PC-9 (cell line): ENCODE data around the gene NANOS3.

Experiments used
- CTCF ChIP-seq: fragments of 200-600 bp; sonication (generic); conservative IDR thresholded peaks from 2 replicates; pipeline ENCODE4 v1.6.1; 2017; ENCODE audit warnings: mixed run types, antibody characterized with exemption, mild to moderate bottlenecking, moderate library complexity
- EZH2 ChIP-seq: fragments of 200-600 bp; sonication (generic); IDR thresholded peaks from 2 replicates; pipeline ENCODE4 v1.8.0; 2017; ENCODE audit warnings: antibody characterized with exemption, low read depth

GRCh38 chr19:13861714-13862531 lies 15.0 kb upstream of the NANOS3 start:
- peak; percentile 99 for TF ChIP-seq CTCF
- no peak for TF ChIP-seq EZH2
